Right forelimb (tissue), 1 donor: ENCODE measurements around the gene P3H1.
A peak's percentile ranks its signal among the peaks of the same experiment; 100 is the strongest.
"Not testable (repeated sequence)": the region's sequence is repeated elsewhere in the genome, so short reads cannot be mapped to it uniquely, and the experiment has no call there.

Experiments
- DNase-seq: peaks from one replicate; pipeline ENCODE4 v3.0.0-alpha.2; 2018

P3H1 gene

GRCh38 chr1:42769811-42770210 is 3.0 kb upstream of the P3H1 start:
- DNase-seq, result no peak

GRCh38 chr1:42768172-42768571 is 1.3 kb upstream of the P3H1 start:
- no peak for DNase-seq

- DNase-seq, result no peak
Observed at GRCh38 chr1:42767510-42768000, 727 bp upstream of the P3H1 start.

GRCh38 chr1:42765832-42766740 is 742 bp downstream of the P3H1 start:
- peak; percentile 80 for DNase-seq

- DNase-seq, result no peak
Observed at GRCh38 chr1:42765269-42765668, 1.6 kb downstream of the P3H1 start.

GRCh38 chr1:42762269-42762668 is 4.6 kb downstream of the P3H1 start:
- DNase-seq, result no peak

- no peak for DNase-seq
Observed at GRCh38 chr1:42761567-42761966, 5.3 kb downstream of the P3H1 start.

- DNase-seq, result no peak
Observed at GRCh38 chr1:42759114-42759513, 7.7 kb downstream of the P3H1 start.

GRCh38 chr1:42758641-42759040 is 8.2 kb downstream of the P3H1 start:
- DNase-seq, result no peak

- DNase-seq, result no peak
Observed at GRCh38 chr1:42757892-42758275, 8.9 kb downstream of the P3H1 start.

- DNase-seq, result no peak
Observed at GRCh38 chr1:42756956-42757891, 9.6 kb downstream of the P3H1 start.

- DNase-seq, result no peak
Observed at GRCh38 chr1:42753070-42753469, 13.8 kb downstream of the P3H1 start.

GRCh38 chr1:42752284-42752683 is 14.5 kb downstream of the P3H1 start:
- no peak for DNase-seq

- not testable (repeated sequence) for DNase-seq
Observed at GRCh38 chr1:42751511-42752070, 15.2 kb downstream of the P3H1 start.

GRCh38 chr1:42750041-42750440 is 16.8 kb downstream of the P3H1 start:
- DNase-seq, result no peak

GRCh38 chr1:42748461-42749410 is 18.1 kb downstream of the P3H1 start:
- no peak for DNase-seq

GRCh38 chr1:42748021-42748420 is 18.8 kb downstream of the P3H1 start:
- DNase-seq, result no peak

- DNase-seq, result no peak
Observed at GRCh38 chr1:42747125-42747524, 19.7 kb downstream of the P3H1 start.

GRCh38 chr1:42746436-42747105 is 20.3 kb downstream of the P3H1 start:
- DNase-seq, result no peak

- DNase-seq, result no peak
Observed at GRCh38 chr1:42745851-42746250, 21.0 kb downstream of the P3H1 start.

GRCh38 chr1:42744148-42744413 is 22.7 kb downstream of the P3H1 start:
- DNase-seq, result no peak
